ENCODE measurements around the gene SBNO2.
"Not testable (repeated sequence)": the region's sequence is repeated elsewhere in the genome, so short reads cannot be mapped to it uniquely, and the experiment has no call there.

The SBNO2 gene

GRCh38 chr19:1116726-1117581 is 57.1 kb downstream of the SBNO2 start:
- no peak for DNase-seq

- DNase-seq: no peak
These were observed 58.2 kb downstream of the SBNO2 start for GRCh38 chr19:1115646-1116420.

GRCh38 chr19:1114728-1115127 is 59.3 kb downstream of the SBNO2 start:
- DNase-seq: not testable (repeated sequence)

GRCh38 chr19:1113986-1114483 is 60.0 kb downstream of the SBNO2 start:
- no peak for DNase-seq

GRCh38 chr19:1113030-1113985 is 60.8 kb downstream of the SBNO2 start:
- peak; percentile 36 for DNase-seq

GRCh38 chr19:1112268-1113029 is 61.6 kb downstream of the SBNO2 start:
- DNase-seq: no peak

- no peak for DNase-seq
These were observed 62.3 kb downstream of the SBNO2 start for GRCh38 chr19:1111641-1112267.

GRCh38 chr19:1110809-1111640 is 63.0 kb downstream of the SBNO2 start:
- no peak for DNase-seq

GRCh38 chr19:1109697-1110671 is 64.1 kb downstream of the SBNO2 start:
- no peak for DNase-seq

GRCh38 chr19:1109032-1109551 is 65.0 kb downstream of the SBNO2 start:
- DNase-seq: no peak

- no peak for DNase-seq
These were observed 65.6 kb downstream of the SBNO2 start for GRCh38 chr19:1108291-1109031.

- no peak for DNase-seq
These were observed 66.3 kb downstream of the SBNO2 start for GRCh38 chr19:1107661-1108261.

- DNase-seq: no peak
These were observed 67.0 kb downstream of the SBNO2 start for GRCh38 chr19:1106841-1107660.

GRCh38 chr19:1105873-1106840 is 67.9 kb downstream of the SBNO2 start:
- DNase-seq: no peak

All from RPMI8226 (cell line).